GM21529 (cell line): ENCODE measurements around the gene CD6.

ENCODE experiments used
- ATAC-seq: cut with Tn5 transposase; IDR thresholded peaks from one replicate; pipeline ENCODE4 v1.9.1; 2021; ENCODE audit not compliant: unreplicated experiment

The CD6 gene

GRCh38 chr11:60982184-60982583 is 10.7 kb downstream of the CD6 start:
- no peak for ATAC-seq

GRCh38 chr11:60984149-60984548 is 12.7 kb downstream of the CD6 start:
- no peak for ATAC-seq

GRCh38 chr11:60984636-60985035 is 13.2 kb downstream of the CD6 start:
- ATAC-seq = no peak

GRCh38 chr11:60985501-60985900 is 14.0 kb downstream of the CD6 start:
- ATAC-seq = no peak

- ATAC-seq = no peak
These were observed 14.8 kb downstream of the CD6 start for GRCh38 chr11:60985991-60986915.

GRCh38 chr11:60987577-60988277 is 16.2 kb downstream of the CD6 start:
- ATAC-seq = no peak

- ATAC-seq = no peak
These were observed 17.2 kb downstream of the CD6 start for GRCh38 chr11:60988658-60989057.

- ATAC-seq = no peak
These were observed 17.7 kb downstream of the CD6 start for GRCh38 chr11:60989093-60989650.

- ATAC-seq = no peak
These were observed 20.0 kb downstream of the CD6 start for GRCh38 chr11:60991457-60991856.

GRCh38 chr11:60992842-60993409 is 21.4 kb downstream of the CD6 start:
- ATAC-seq = no peak

- no peak for ATAC-seq
These were observed 22.1 kb downstream of the CD6 start for GRCh38 chr11:60993615-60994014.

- ATAC-seq = no peak
These were observed 23.1 kb downstream of the CD6 start for GRCh38 chr11:60994541-60995080.

GRCh38 chr11:60995798-60996197 is 24.3 kb downstream of the CD6 start:
- ATAC-seq = no peak

GRCh38 chr11:60996381-60997138 is 25.1 kb downstream of the CD6 start:
- ATAC-seq = no peak

- no peak for ATAC-seq
These were observed 28.9 kb downstream of the CD6 start for GRCh38 chr11:61000426-61000825.

GRCh38 chr11:61001931-61002330 is 30.5 kb downstream of the CD6 start:
- no peak for ATAC-seq

- no peak for ATAC-seq
These were observed 31.1 kb downstream of the CD6 start for GRCh38 chr11:61002598-61002997.

- no peak for ATAC-seq
These were observed 32.7 kb downstream of the CD6 start for GRCh38 chr11:61004180-61004611.

GRCh38 chr11:61004761-61005181 is 33.3 kb downstream of the CD6 start:
- no peak for ATAC-seq

GRCh38 chr11:61007383-61007955 is 36.0 kb downstream of the CD6 start:
- no peak for ATAC-seq
